ENCODE results near the gene CLEC11A.
"Not testable (repeated sequence)": the region's sequence is repeated elsewhere in the genome, so short reads cannot be mapped to it uniquely, and the experiment has no call there.

The CLEC11A gene

DNA sequence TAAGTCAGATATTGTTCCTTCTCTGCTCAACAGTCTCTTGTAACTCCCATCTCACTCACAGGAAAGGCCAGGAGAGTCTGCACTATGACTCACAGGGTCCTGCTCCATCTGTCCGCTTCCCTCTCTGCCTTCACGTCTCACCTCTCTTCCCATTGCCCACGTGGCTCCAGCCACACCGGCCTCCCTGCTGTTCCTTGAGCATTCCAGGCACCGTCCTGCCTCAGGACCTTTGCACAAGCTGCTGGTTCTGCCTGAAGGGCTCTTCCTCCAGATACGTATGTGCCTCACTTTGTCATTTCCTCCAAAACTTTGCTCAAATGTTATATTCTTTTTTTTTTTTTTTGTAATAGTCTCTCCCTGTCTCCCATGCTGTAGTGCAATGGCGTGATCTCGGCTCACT is 33.1 kb downstream of the CLEC11A start:
- not testable (repeated sequence) for H3K4me1 ChIP-seq (ENCODE audit: control insufficient read depth, insufficient read depth, low read length); H3K27me3 ChIP-seq (ENCODE audit: control insufficient read depth, insufficient read depth, low read length); H3K36me3 ChIP-seq (ENCODE audit: control insufficient read depth, insufficient read depth, low read length)

DNA sequence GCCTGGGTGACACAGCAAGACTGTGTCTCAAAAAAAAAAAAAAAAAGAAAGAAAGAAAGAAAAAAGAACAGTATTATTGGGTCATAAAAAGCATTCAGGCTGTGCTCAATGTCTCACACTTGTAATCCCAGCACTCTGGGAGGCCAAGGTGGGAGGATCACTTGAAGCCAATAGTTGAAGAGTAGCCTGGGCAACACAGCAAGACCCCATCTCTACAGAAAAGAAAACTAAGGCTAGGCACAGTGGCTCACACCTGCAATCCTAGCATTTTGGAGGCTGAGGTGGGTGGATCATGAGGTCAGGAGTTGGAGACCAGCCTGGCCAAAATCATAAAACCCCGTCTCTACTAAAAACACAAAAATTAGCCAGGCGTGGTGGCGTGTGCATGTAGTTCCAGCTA is 34.5 kb downstream of the CLEC11A start:
- not testable (repeated sequence) for H3K27me3 ChIP-seq (ENCODE audit: control insufficient read depth, insufficient read depth, low read length); H3K9ac ChIP-seq (ENCODE audit: low read length); H3K36me3 ChIP-seq (ENCODE audit: control insufficient read depth, insufficient read depth, low read length); H3K9me3 ChIP-seq (ENCODE audit: control insufficient read depth, low read length); H3K4me1 ChIP-seq (ENCODE audit: control insufficient read depth, insufficient read depth, low read length); H3K4me3 ChIP-seq (ENCODE audit: low read length)

More for the DNA sequence above, 33.1 kb downstream of the CLEC11A start:
- H3K9me3 ChIP-seq (ENCODE audit: control insufficient read depth, low read length); H3K9ac ChIP-seq (ENCODE audit: low read length); H3K4me3 ChIP-seq (ENCODE audit: low read length): not testable (repeated sequence)

DNA sequence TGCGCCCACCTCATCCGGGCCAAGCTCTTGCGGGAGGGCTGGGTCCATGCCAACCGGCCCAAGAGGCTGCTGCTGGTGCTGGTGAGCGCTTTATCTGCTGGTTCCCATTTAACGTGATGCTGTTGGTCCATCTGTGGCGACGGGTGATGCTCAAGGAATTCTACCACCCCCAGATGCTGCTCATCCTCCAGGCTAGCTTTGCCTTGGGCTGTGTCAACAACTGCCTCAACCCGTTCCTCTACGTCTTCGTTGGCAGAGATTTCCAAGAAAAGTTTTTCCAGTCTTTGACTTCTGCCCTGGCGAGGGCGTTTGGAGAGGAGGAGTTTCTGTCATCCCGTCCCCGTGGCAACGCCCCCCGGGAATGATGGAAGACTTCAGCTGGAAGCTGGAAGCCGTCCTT is 35.9 kb downstream of the CLEC11A start:
- H3K9ac ChIP-seq (ENCODE audit: low read length); H3K4me1 ChIP-seq (ENCODE audit: control insufficient read depth, insufficient read depth, low read length); H3K9me3 ChIP-seq (ENCODE audit: control insufficient read depth, low read length); H3K27me3 ChIP-seq (ENCODE audit: control insufficient read depth, insufficient read depth, low read length); H3K36me3 ChIP-seq (ENCODE audit: control insufficient read depth, insufficient read depth, low read length); H3K4me3 ChIP-seq (ENCODE audit: low read length): not testable (repeated sequence)

DNA sequence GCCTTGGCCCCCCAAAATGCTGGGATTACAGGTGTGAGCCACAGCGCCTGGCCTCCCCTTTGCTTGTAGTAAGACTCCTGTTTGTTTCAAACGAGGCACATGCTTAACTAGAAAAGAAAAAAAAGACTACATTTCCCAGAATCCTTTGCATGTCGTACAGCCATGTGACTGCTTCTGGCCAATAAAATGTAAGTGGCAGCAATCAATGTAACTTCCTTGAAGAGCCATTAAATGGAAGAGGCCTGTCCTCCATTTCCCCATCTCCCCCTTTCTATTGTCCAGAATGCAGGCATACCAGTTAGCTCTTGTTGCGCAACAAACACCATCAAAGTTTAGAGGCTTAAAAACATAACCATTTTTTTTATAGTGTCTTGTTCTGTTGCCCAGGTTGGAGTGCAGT is 36.7 kb downstream of the CLEC11A start:
- H3K27me3 ChIP-seq (ENCODE audit: control insufficient read depth, insufficient read depth, low read length) = no peaks in the 10 kb centered on the region
- no peaks in the 10 kb centered on the region for H3K4me1 ChIP-seq (ENCODE audit: control insufficient read depth, insufficient read depth, low read length)
- no peaks in the 10 kb centered on the region for H3K36me3 ChIP-seq (ENCODE audit: control insufficient read depth, insufficient read depth, low read length)

DNA sequence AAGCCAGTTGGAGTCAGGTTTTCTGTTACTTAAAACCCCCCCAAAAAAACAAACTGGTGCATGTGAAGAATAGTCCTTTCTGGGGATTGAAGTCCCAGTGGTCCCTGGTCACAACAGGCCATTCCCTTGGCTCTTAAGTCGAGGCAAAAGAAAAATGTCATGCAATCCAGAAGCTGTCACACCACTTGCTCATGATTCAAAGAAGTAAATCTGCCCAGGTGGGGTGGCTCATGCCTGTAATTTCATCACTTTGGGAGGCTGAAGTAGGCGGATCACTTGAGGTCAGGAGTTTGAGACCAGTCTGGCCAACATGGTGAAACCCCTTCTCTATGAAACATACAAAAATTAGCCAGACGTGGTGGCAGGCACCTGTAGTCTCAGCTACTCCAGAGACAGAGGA is 38.3 kb downstream of the CLEC11A start:
- not testable (repeated sequence) for H3K9me3 ChIP-seq (ENCODE audit: control insufficient read depth, low read length); H3K36me3 ChIP-seq (ENCODE audit: control insufficient read depth, insufficient read depth, low read length); H3K27me3 ChIP-seq (ENCODE audit: control insufficient read depth, insufficient read depth, low read length); H3K9ac ChIP-seq (ENCODE audit: low read length); H3K4me1 ChIP-seq (ENCODE audit: control insufficient read depth, insufficient read depth, low read length); H3K4me3 ChIP-seq (ENCODE audit: low read length)

More for the DNA sequence above, 36.7 kb downstream of the CLEC11A start:
- Histone ChIP-seq H3K9me3 (ENCODE audit: control insufficient read depth, low read length) (no peaks in the 10 kb centered on the region), H3K4me3 (ENCODE audit: low read length) (no peak overlapping the region), H3K9ac (ENCODE audit: low read length) (no peak overlapping the region)

DNA sequence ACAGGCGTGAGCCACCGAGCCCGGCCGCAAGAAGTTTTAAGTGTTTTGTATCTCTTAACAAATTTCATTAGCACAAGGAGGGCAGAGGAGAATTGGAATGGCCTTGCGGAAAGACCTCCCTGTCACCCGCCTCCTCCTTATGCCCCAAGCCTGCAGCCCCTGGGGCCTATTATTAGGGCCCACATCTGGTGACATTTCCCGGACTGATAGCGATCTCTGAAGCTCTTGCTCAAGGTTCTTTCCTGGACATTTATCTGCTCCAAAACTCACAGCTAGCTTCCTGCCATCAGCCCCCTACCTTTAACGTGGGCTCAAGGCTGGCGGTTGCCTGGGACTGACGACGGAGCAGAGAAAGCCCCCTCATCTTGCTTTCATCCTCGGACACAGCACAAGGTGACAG is 40.4 kb downstream of the CLEC11A start:
- H3K36me3 ChIP-seq (ENCODE audit: control insufficient read depth, insufficient read depth, low read length); H3K4me3 ChIP-seq (ENCODE audit: low read length); H3K27me3 ChIP-seq (ENCODE audit: control insufficient read depth, insufficient read depth, low read length); H3K4me1 ChIP-seq (ENCODE audit: control insufficient read depth, insufficient read depth, low read length); H3K9ac ChIP-seq (ENCODE audit: low read length); H3K9me3 ChIP-seq (ENCODE audit: control insufficient read depth, low read length): not testable (repeated sequence)

DNA sequence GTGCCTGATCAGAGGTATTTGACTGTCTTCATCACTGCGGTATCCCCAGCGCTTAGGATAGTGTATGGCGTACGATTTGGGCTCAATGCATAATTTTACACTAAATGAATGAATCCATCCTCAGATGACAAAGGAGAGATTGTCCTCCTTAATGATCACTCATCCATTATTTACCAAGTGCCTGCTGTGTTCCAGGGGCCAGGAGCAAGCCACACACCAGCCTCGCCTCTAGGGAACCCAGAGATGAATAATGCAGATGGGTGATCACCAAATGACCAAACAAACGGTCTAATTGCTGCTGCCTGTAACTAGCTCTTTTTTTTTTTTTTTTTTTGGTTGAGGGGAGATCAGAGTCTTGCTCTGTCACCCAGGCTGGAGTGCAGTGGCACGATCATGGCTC is 41.2 kb downstream of the CLEC11A start:
- no peak overlapping the region for H3K4me3 ChIP-seq (ENCODE audit: low read length)
- no peaks in the 10 kb centered on the region for H3K4me1 ChIP-seq (ENCODE audit: control insufficient read depth, insufficient read depth, low read length)
- H3K9me3 ChIP-seq (ENCODE audit: control insufficient read depth, low read length) = no peaks in the 10 kb centered on the region
- no peak overlapping the region for H3K9ac ChIP-seq (ENCODE audit: low read length)
- H3K27me3 ChIP-seq (ENCODE audit: control insufficient read depth, insufficient read depth, low read length) = no peaks in the 10 kb centered on the region
- H3K36me3 ChIP-seq (ENCODE audit: control insufficient read depth, insufficient read depth, low read length) = no peaks in the 10 kb centered on the region

DNA sequence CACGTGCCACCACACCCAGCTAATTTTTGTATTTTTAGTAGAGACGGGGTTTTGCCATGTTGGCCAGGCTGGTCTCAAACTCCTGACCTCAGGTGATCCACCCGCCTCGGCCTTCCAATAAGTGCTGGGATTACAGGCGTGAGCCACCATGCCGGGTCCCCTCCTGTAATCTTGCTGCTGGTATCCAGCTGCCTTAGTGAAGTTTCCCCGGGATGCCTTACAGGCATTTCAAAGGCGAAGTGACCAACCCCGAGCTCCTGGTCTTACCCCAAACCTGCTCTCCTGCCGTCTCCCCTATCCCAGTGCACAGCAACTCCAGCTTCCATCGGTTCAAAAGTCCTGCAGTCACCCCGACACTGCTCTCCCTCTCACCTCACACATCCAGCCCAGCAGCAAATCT is 43.6 kb downstream of the CLEC11A start:
- H3K27me3 ChIP-seq (ENCODE audit: control insufficient read depth, insufficient read depth, low read length) = not testable (repeated sequence)

DNA sequence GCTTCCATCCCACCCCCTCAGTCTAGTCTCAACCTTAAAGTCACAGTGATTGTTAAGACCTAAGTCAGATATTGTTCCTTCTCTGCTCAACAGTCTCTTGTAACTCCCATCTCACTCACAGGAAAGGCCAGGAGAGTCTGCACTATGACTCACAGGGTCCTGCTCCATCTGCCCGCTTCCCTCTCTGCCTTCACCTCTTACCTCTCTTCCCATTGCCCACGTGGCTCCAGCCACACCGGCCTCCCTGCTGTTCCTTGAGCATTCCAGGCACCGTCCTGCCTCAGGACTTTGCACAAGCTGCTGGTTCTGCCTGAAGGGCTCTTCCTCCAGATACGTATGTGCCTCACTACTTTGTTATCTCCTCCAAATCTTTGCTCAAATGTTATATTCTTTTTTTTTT is 44.1 kb downstream of the CLEC11A start:
- H3K36me3 ChIP-seq (ENCODE audit: control insufficient read depth, insufficient read depth, low read length); H3K9ac ChIP-seq (ENCODE audit: low read length); H3K4me3 ChIP-seq (ENCODE audit: low read length); H3K9me3 ChIP-seq (ENCODE audit: control insufficient read depth, low read length); H3K4me1 ChIP-seq (ENCODE audit: control insufficient read depth, insufficient read depth, low read length); H3K27me3 ChIP-seq (ENCODE audit: control insufficient read depth, insufficient read depth, low read length): not testable (repeated sequence)

More for the DNA sequence above, 43.6 kb downstream of the CLEC11A start:
- not testable (repeated sequence) for H3K9ac ChIP-seq (ENCODE audit: low read length); H3K36me3 ChIP-seq (ENCODE audit: control insufficient read depth, insufficient read depth, low read length); H3K4me1 ChIP-seq (ENCODE audit: control insufficient read depth, insufficient read depth, low read length); H3K4me3 ChIP-seq (ENCODE audit: low read length); H3K9me3 ChIP-seq (ENCODE audit: control insufficient read depth, low read length)

DNA sequence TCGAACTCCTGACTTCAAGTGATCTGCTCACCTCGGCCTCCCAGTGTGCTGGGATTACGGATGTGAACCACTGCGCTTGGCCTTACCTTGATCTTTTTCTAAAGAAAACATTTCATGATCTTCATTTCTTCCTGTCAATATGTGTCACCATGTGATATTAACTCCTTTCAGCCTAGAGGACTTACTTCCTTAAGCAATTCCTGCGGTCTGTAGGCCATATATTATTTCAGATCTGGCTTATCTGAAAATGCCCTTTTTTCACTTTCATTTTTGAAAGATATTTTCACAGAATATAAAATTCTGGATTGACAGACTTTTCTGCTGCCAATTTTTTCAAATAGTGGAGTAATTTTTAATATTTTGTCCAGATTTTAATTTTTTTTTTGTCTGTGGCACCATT is 45.1 kb downstream of the CLEC11A start:
- H3K36me3 ChIP-seq (ENCODE audit: control insufficient read depth, insufficient read depth, low read length) = no peaks in the 10 kb centered on the region
- H3K4me1 ChIP-seq (ENCODE audit: control insufficient read depth, insufficient read depth, low read length) = no peaks in the 10 kb centered on the region
- H3K9me3 ChIP-seq (ENCODE audit: control insufficient read depth, low read length) = no peaks in the 10 kb centered on the region
- H3K27me3 ChIP-seq (ENCODE audit: control insufficient read depth, insufficient read depth, low read length) = no peaks in the 10 kb centered on the region
- H3K9ac ChIP-seq (ENCODE audit: low read length) = no peak overlapping the region
- no peak overlapping the region for H3K4me3 ChIP-seq (ENCODE audit: low read length)

DNA sequence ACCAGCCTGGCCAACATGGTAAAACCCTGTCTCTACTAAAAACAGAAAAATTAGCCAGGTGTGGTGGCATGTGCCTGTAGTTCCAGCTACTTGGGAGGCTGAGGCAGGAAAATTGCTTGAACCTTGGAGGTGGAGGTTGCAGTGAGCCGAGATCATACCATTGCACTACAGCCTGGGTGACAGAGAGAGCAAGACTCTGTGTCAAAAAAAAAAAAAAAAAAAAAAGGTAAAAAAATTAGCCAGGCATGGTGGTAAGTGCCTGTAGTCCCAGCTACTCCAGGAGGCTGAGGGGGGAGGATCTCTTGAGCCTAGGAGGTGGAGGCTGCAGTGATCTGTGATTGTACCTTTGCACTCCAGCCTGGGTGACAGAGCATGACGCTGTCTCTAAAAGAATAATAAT is 47.0 kb downstream of the CLEC11A start, which contains the start of gene GPR32:
GPR32 (plus strand) TSS at position 301 of the 400 bp plus-strand sequence. CDS start 137 bp downstream, outside the sequence.
- H3K27me3 ChIP-seq (ENCODE audit: control insufficient read depth, insufficient read depth, low read length); H3K36me3 ChIP-seq (ENCODE audit: control insufficient read depth, insufficient read depth, low read length); H3K4me1 ChIP-seq (ENCODE audit: control insufficient read depth, insufficient read depth, low read length): not testable (repeated sequence)

DNA sequence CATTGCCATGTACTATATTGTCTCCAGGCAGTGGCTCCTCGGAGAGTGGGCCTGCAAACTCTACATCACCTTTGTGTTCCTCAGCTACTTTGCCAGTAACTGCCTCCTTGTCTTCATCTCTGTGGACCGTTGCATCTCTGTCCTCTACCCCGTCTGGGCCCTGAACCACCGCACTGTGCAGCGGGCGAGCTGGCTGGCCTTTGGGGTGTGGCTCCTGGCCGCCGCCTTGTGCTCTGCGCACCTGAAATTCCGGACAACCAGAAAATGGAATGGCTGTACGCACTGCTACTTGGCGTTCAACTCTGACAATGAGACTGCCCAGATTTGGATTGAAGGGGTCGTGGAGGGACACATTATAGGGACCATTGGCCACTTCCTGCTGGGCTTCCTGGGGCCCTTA is 47.7 kb downstream of the CLEC11A start:
- H3K36me3 ChIP-seq (ENCODE audit: control insufficient read depth, insufficient read depth, low read length) = no peaks in the 10 kb centered on the region
- H3K4me1 ChIP-seq (ENCODE audit: control insufficient read depth, insufficient read depth, low read length) = no peaks in the 10 kb centered on the region
- H3K9me3 ChIP-seq (ENCODE audit: control insufficient read depth, low read length) = no peaks in the 10 kb centered on the region
- no peaks in the 10 kb centered on the region for H3K27me3 ChIP-seq (ENCODE audit: control insufficient read depth, insufficient read depth, low read length)
- no peak overlapping the region for H3K4me3 ChIP-seq (ENCODE audit: low read length)
- no peak overlapping the region for H3K9ac ChIP-seq (ENCODE audit: low read length)

More for the DNA sequence above, 47.0 kb downstream of the CLEC11A start, which contains the start of gene GPR32:
- H3K9me3 ChIP-seq (ENCODE audit: control insufficient read depth, low read length); H3K9ac ChIP-seq (ENCODE audit: low read length); H3K4me3 ChIP-seq (ENCODE audit: low read length): not testable (repeated sequence)

DNA sequence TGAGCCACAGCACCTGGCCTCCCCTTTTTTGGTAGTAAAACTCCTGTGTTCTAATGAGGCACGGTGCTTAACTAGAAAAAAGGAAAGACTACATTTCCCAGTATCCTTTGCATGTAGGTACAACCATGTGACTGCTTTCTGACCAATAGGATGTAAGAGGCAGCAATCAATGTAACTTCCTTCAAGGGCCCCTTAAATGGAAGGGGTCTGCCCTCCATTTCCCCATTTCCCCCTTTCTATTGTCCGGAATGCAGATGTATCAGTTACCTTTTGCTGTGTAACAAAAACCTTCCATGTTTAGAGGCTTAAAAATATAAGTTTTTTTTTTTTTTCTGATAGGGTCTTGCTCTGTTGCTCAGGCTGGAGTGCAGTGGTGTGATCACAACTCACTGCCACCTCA is 49.3 kb downstream of the CLEC11A start:
- Histone ChIP-seq H3K4me3 (ENCODE audit: low read length) (no peak overlapping the region), H3K9ac (ENCODE audit: low read length) (no peak overlapping the region), H3K4me1 (ENCODE audit: control insufficient read depth, insufficient read depth, low read length) (no peaks in the 10 kb centered on the region), H3K36me3 (ENCODE audit: control insufficient read depth, insufficient read depth, low read length) (no peaks in the 10 kb centered on the region), H3K9me3 (ENCODE audit: control insufficient read depth, low read length) (no peaks in the 10 kb centered on the region), H3K27me3 (ENCODE audit: control insufficient read depth, insufficient read depth, low read length) (peaks cover 3% of the 10 kb centered on the region)

Measured in mucosa of stomach (tissue), 1 donor.